Measurements from ENCODE around the gene MYH9. TPM values are rescaled to one million over a fixed set of nuclear protein-coding genes. Genes with fewer than 3 reads are reported as not detected.
A peak's percentile ranks its signal among the peaks of the same experiment; 100 is the strongest.
"Not testable (repeated sequence)": the region's sequence is repeated elsewhere in the genome, so short reads cannot be mapped to it uniquely, and the experiment has no call there.

MYH9 gene
- total RNA-seq, 4 donors from 2014 or later, result 241 to 387 (median 358) TPM

GRCh38 chr22:36293606-36294292, 94.0 kb downstream of the MYH9 start:
- H3K4me3 ChIP-seq, result no peak overlapping the region
- no peak for TF ChIP-seq POLR2A (IDR thresholded peaks at IDR 0.05; ENCODE audit: low read depth)
- TF ChIP-seq CTCF (IDR thresholded peaks at IDR 0.05), result no peak
- TF ChIP-seq EP300 (IDR thresholded peaks at IDR 0.05), result no peak
- TF ChIP-seq POLR2AphosphoS5 (IDR thresholded peaks at IDR 0.05), result no peak
- peaks cover 0 to 15% (median 7%) of the 10 kb centered on the region in 4 donors for H3K4me1 ChIP-seq
- no peaks in the 10 kb centered on the region for H3K9me3 ChIP-seq
- H3K27me3 ChIP-seq, result no peaks in the 10 kb centered on the region
- H3K36me3 ChIP-seq, result peaks cover 86 to 98% (median 93%) of the 10 kb centered on the region in 4 donors
- no peak for DNase-seq (ENCODE audit: extremely low spot score)
- 93% methylated on average over 16 of the region's 26 CpGs for WGBS
- intact Hi-C loops (cut with DNase I), result no loop called here
- peak overlapping the region in 2 of 4 donors; percentile 19 to 28 for H3K27ac ChIP-seq (replicated peaks in 1 of 4)

GRCh38 chr22:36292823-36293530, 94.8 kb downstream of the MYH9 start:
- no peak for TF ChIP-seq EP300 (IDR thresholded peaks at IDR 0.05)
- TF ChIP-seq POLR2AphosphoS5 (IDR thresholded peaks at IDR 0.05), result no peak
- no peak for TF ChIP-seq CTCF (IDR thresholded peaks at IDR 0.05)
- no peak for TF ChIP-seq POLR2A (IDR thresholded peaks at IDR 0.05; ENCODE audit: low read depth)

GRCh38 chr22:36291831-36292740, 95.7 kb downstream of the MYH9 start:
- H3K27ac ChIP-seq (replicated peaks in 1 of 4), result peak overlapping the region; percentile 12 to 52 (median 41)

More at GRCh38 chr22:36292823-36293530, 94.8 kb downstream of the MYH9 start:
- 78% methylated on average over 14 of the region's 17 CpGs for WGBS
- peak overlapping the region in 3 of 4 donors; percentile 12 to 52 (median 42) for H3K27ac ChIP-seq (replicated peaks in 1 of 4)
- no peak for DNase-seq (ENCODE audit: extremely low spot score)
- H3K9me3 ChIP-seq, result no peaks in the 10 kb centered on the region
- H3K4me1 ChIP-seq, result peaks cover 0 to 19% (median 11%) of the 10 kb centered on the region in 4 donors
- H3K27me3 ChIP-seq, result no peaks in the 10 kb centered on the region
- H3K36me3 ChIP-seq, result peaks cover 86 to 98% (median 93%) of the 10 kb centered on the region in 4 donors
- intact Hi-C loops (cut with DNase I), result no loop called here
- H3K4me3 ChIP-seq, result no peak overlapping the region

GRCh38 chr22:36290391-36291075, 97.2 kb downstream of the MYH9 start:
- H3K9me3 ChIP-seq; H3K4me3 ChIP-seq; intact Hi-C loops (cut with DNase I); H3K27me3 ChIP-seq; DNase-seq (ENCODE audit: extremely low spot score): not testable (repeated sequence)
- peaks cover 7 to 41% (median 30%) of the 10 kb centered on the region in 4 donors for H3K4me1 ChIP-seq
- H3K36me3 ChIP-seq, result peaks cover 86 to 98% (median 93%) of the 10 kb centered on the region in 4 donors
- H3K27ac ChIP-seq (replicated peaks in 1 of 4), result peak overlapping the region in 1 of 4 donors; percentile 26
- 90% methylated on average over 4 of the region's 40 CpGs for WGBS

More at GRCh38 chr22:36291831-36292740, 95.7 kb downstream of the MYH9 start:
- peaks cover 86 to 98% (median 93%) of the 10 kb centered on the region in 4 donors for H3K36me3 ChIP-seq
- H3K4me1 ChIP-seq, result peaks cover 0 to 25% (median 16%) of the 10 kb centered on the region in 4 donors
- TF ChIP-seq POLR2AphosphoS5 (IDR thresholded peaks at IDR 0.05) (peak in 1 of 2 donors; percentile 35), EP300 (IDR thresholded peaks at IDR 0.05) (no peak)
- 87% methylated on average over 20 of the region's 29 CpGs for WGBS
- DNase-seq (ENCODE audit: extremely low spot score), result no peak
- H3K4me3 ChIP-seq, result no peak overlapping the region
- intact Hi-C loops (cut with DNase I), result no loop called here
- H3K9me3 ChIP-seq, result no peaks in the 10 kb centered on the region
- H3K27me3 ChIP-seq, result no peaks in the 10 kb centered on the region

GRCh38 chr22:36289948-36290371, 97.8 kb downstream of the MYH9 start:
- 83% methylated on average over 11 of the region's 11 CpGs for WGBS
- Histone ChIP-seq H3K27ac (replicated peaks in 1 of 4) (peak overlapping the region; percentile 50 to 86 (median 66)), H3K36me3 (peaks cover 86 to 98% (median 93%) of the 10 kb centered on the region in 4 donors), H3K4me1 (peaks cover 11 to 46% (median 36%) of the 10 kb centered on the region in 4 donors)
- intact Hi-C loops (cut with DNase I); DNase-seq (ENCODE audit: extremely low spot score); H3K27me3 ChIP-seq; H3K4me3 ChIP-seq; H3K9me3 ChIP-seq: not testable (repeated sequence)

All from esophagus muscularis mucosa (tissue), 4 donors.